CD4-positive, alpha-beta T cell treated with Interleukin-6 at 100 ng/mL for 8 hours (primary cell): Measurements from ENCODE around the gene LTBP1.

Experiments
- DNase-seq: peaks from one replicate; pipeline ENCODE4 v3.0.0-alpha.2; 2020; ENCODE audit warnings: mixed read lengths, low spot score

Gene LTBP1

GRCh38 chr2:33116799-33117198 lies 170.0 kb downstream of the LTBP1 start:
- DNase-seq, result no peak

- no peak for DNase-seq
Measured at GRCh38 chr2:33118651-33119050, 171.9 kb downstream of the LTBP1 start.

GRCh38 chr2:33121416-33121815 lies 174.7 kb downstream of the LTBP1 start:
- no peak for DNase-seq

GRCh38 chr2:33121925-33122324 lies 175.2 kb downstream of the LTBP1 start:
- DNase-seq, result no peak

GRCh38 chr2:33122726-33123125 lies 176.0 kb downstream of the LTBP1 start:
- no peak for DNase-seq

- no peak for DNase-seq
Measured at GRCh38 chr2:33123216-33123615, 176.5 kb downstream of the LTBP1 start.

DNA sequence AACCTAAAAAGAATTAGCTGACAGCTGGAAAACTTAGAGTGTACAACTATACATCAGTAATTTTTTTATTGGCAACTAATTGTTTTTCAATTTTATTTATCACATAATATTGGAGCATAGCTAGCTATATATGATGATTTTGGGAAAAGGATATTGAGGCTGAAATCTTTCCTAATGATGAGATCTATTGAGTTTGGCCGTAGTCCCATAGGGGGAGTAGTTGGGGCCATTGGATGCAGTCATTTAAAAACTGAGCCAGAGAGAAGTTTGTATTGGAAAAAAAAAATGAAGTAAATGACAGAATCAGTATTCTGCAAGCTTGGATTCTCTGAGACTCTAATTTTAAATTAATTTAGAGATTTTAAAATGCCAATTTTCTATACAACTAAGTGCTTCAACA lies 179.8 kb downstream of the LTBP1 start:
- no peak for DNase-seq

- no peak for DNase-seq
Measured at GRCh38 chr2:33126958-33127357, 180.2 kb downstream of the LTBP1 start.

GRCh38 chr2:33129263-33130053 lies 182.7 kb downstream of the LTBP1 start:
- DNase-seq, result no peak

DNA sequence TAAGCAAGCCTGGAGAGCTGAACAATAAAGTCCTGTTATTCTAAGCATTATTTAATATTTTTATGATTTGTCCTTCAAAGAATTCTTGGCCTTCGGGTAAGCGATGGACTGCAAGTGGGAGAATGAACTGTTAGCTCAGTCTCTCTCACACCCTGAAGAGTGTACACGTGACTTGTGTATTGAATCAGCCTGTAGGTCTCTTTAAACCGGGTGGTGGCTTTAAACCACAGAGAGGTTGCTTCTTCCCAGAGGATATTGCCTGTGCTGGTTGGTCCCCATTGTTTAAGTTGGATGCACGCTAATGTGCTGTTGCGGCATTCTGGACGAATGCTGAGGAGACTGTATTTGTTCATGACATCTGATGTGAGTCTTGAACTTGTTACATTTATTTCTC lies 183.3 kb downstream of the LTBP1 start:
- DNase-seq, result no peak

DNA sequence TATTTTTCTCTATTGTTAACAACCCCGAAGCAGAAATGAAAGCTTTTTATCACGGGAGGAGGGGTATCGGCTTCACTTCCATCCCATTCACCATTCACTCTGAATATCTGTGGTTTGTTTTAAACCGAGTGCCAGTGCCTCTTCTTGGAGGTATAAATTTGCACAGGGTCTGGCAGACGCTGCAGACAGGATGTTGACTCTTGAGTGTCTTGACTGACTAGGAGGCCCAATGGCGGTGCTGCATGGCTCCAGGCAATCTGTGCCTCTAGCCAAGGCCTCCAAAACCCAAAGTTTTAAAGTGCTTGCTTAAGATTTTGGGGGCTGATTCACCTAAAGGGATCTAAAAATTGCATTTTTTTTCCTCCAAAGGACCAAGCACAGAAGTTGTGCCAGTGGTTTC lies 183.8 kb downstream of the LTBP1 start:
- no peak for DNase-seq

- no peak for DNase-seq
Measured at GRCh38 chr2:33131111-33131510, 184.4 kb downstream of the LTBP1 start.

DNA sequence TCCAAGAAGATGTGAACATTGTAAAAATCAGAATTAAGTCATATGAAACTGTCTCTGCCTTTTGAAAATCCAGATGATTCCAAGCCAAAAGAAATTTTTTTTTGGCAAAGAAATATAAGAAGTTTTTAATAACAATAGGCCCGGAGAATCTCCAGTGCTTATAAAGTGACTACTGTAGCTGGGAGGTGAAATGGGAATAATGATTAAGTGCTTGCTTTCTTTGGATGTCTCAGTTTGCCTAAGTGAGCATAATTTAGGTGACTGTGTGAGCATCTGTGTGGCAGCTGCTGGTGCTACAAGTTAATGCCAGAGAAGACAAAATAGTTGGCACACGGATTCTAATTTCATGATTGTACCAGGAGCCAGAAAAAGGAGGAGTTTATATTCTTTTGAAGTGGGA lies 185.0 kb downstream of the LTBP1 start:
- DNase-seq, result no peak

DNA sequence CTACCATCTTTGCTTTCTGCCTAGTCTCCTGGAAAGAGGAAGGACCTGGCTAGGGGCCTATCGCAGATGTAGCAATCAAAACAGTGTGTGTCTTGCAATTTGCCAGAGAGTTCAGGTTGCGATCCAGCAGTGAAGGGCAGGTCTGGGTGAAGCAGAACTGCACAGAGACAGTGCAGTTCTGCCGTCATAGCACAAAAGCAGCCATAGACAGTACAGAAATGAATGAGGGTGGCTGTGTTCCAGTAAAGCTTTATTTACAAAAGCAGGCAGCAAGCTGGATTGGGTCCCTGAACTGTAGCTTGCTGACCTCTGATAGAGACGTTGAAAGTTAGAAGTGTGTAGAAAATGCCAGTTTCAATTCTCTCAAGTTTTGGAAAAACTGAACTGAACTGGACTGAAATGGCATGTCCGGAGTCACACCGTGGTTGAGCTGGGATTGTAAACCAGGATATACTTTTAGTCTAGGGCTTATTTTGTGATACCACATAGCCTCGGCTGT lies 186.8 kb downstream of the LTBP1 start:
- no peak for DNase-seq

DNA sequence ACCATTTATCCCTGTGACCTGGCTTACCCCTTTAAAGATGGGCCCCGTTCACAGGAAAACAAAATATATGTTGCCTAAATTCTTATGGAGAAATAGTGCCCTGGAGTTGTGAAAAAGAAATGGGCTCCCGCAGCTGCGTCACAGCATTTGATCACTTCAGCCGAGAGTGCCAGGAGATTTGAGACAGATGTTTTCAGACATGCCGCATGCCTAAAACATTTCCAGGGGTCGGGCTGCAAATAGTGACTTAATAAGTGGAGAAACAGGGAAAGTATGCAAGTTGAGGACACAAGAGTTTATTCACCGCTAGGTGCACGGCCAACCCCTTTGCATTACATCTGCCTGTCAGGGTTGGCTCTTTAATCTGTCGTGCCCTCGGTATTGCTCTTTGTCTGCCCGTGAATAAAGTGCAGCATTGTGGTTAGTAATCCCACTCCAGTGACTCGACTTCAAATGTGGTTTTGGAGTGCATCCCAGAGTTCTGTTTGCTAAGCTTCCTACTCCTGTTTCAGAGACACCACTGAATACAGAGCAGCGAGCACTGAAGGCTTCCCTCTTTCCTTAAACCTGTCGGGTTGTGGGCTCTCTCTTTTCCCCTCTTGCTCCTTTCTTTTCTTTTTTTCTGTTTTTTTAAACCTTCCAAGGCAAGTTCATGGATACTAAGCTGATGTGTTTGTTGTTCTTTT lies 187.5 kb downstream of the LTBP1 start:
- DNase-seq, result no peak

DNA sequence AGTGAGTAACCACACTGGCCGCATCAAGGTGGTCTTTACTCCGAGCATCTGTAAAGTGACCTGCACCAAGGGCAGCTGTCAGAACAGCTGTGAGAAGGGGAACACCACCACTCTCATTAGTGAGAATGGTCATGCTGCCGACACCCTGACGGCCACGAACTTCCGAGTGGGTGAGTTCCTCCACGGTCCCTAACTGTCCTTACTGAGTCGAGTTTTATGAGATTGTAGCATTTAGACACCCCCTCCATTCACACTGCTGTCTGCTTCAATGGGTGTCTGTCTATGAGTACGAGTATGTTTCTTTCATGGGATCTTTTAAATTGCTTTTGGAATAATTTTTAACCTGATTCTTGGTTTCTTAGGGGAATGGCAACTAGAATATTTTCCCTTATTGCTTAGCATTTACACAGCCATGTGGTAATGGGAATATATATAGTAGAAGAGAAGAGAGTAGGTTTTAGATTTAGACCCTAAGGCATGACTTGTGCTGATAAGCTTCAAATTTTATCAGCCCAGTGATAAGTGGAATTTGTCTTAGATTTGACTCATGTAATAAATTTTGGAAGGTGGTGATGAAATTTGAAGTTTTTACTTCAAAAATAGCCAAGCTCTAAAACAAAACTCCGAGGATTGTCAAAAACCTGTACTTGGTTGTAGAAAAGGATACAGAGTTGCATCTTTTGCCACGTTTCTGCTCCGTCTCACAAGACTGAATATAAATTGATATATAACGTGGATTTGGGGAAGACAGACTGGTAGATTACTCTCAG lies 188.2 kb downstream of the LTBP1 start:
- no peak for DNase-seq

DNA sequence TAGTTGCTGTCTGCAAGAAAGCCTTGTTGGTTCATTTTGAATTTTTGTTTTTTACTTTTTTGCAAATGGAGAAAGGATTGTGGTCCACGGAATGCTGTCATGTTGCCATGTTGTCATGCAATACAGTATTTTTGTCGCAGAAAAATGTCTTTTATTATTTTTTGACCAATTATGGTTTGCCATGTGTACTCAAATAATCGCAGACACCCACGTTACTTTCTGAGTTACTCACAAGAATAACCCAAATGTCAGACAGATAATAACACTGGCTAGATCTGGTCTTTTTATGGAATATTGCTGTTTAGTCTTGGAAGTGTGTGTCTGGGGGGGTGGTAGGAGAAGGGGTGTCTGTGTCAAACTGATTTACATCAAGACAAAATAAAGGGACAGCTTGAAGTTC lies 188.9 kb downstream of the LTBP1 start:
- DNase-seq, result no peak

DNA sequence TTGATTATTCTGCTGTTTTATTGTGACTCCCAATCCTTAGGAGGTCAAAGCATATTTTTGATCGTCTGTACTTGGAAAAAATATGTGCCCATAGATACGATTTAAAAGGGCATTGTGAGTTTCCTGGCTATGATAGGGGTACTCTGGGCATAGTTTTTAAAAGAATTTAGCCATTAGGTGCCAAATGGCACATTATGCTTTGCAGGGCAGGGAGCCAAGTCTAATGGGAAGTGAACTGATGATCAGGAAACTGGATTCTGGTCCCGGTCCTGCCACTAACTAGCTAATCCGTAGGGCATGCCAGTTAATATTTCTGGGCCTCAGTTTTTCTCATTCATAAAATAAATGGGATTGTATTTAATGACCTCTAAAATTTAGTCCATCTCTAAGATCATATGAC lies 189.3 kb downstream of the LTBP1 start:
- DNase-seq, result no peak

DNA sequence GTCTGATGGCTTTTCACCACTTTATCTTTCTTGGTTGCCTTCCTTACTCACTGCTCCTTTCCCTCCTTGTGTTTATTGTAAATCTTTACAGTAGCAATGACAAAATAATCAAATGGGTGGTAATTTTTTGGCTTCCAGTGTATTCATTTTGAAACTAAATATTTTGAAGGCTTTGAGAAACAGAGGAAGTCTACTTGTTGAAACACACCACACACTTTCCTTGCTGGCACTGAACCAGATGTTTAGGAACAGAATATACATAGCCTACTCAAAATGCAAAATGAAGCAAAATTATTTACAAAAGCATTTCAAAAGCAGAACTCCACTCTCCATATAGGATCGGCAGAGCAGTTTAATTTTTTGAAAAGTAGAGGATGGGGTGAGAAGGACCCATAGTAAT lies 189.8 kb downstream of the LTBP1 start:
- DNase-seq, result no peak

- DNase-seq, result no peak
Measured at GRCh38 chr2:33137331-33137730, 190.6 kb downstream of the LTBP1 start.

GRCh38 chr2:33139949-33140348 lies 193.2 kb downstream of the LTBP1 start:
- no peak for DNase-seq

GRCh38 chr2:33141476-33141875 lies 194.7 kb downstream of the LTBP1 start:
- no peak for DNase-seq

GRCh38 chr2:33142810-33143209 lies 196.1 kb downstream of the LTBP1 start:
- DNase-seq, result no peak
